Loucy (cell line): ENCODE data around the gene ELN.

Experiments
- EZH2phosphoT487 ChIP-seq: fragments of 200-600 bp; IDR thresholded peaks from 2 replicates; pipeline ENCODE4 v1.6.1; 2018; ENCODE audit warnings: antibody characterized with exemption, mild to moderate bottlenecking, moderate library complexity, borderline replicate concordance
- TF ChIP-seq, protein P1 (sequence below): fragments of 200-600 bp; sonication (generic); conservative IDR thresholded peaks from 2 replicates; pipeline ENCODE4 v1.5.1; 2014; ENCODE audit warnings: mild to moderate bottlenecking, antibody characterized with exemption, low read length

DNA sequence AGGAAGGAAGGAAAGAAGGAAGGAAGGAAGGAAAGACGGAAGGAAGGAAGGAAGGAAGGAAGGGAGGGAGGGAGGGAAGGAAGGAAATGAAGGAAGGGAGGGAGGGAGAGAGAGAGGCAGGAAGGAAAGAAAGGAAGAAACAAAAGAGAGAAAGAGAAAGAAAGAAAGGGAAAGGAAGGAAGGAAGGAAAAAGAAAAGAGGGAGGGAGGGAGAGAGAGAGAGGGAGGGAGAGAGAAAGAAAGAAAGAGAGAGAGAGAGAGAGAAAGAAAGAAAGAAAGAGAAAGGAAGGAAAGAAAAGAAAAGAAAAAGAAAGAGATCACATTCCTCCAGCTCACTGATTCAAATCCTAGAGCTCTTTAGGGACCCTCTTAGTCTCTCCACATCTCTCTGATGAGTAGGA lies 24.7 kb downstream of the ELN start:
- TF ChIP-seq, protein P1, sequence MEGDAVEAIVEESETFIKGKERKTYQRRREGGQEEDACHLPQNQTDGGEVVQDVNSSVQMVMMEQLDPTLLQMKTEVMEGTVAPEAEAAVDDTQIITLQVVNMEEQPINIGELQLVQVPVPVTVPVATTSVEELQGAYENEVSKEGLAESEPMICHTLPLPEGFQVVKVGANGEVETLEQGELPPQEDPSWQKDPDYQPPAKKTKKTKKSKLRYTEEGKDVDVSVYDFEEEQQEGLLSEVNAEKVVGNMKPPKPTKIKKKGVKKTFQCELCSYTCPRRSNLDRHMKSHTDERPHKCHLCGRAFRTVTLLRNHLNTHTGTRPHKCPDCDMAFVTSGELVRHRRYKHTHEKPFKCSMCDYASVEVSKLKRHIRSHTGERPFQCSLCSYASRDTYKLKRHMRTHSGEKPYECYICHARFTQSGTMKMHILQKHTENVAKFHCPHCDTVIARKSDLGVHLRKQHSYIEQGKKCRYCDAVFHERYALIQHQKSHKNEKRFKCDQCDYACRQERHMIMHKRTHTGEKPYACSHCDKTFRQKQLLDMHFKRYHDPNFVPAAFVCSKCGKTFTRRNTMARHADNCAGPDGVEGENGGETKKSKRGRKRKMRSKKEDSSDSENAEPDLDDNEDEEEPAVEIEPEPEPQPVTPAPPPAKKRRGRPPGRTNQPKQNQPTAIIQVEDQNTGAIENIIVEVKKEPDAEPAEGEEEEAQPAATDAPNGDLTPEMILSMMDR, result no peak
- TF ChIP-seq EZH2phosphoT487, result no peak
